ENCODE data around the gene GCG.

Gene GCG

GRCh38 chr2:162113088-162113775 lies 38.8 kb downstream of the GCG start:
- Histone ChIP-seq H3K4me3 (IDR thresholded peaks at IDR 0.05; ENCODE audit: insufficient read depth, low read depth, low read length) (no peak overlapping the region), H3K79me2 (ENCODE audit: insufficient read depth, low read depth) (no peaks in the 10 kb centered on the region), H3K27me3 (ENCODE audit: insufficient read depth, low read depth) (no peaks in the 10 kb centered on the region), H2AFZ (ENCODE audit: low read depth) (no peak overlapping the region), H3K27ac (no peak overlapping the region), H3K36me3 (ENCODE audit: insufficient read depth) (no peaks in the 10 kb centered on the region), H3K9ac (no peak overlapping the region), H3K4me1 (ENCODE audit: low read depth, poor library complexity, severe bottlenecking) (no peaks in the 10 kb centered on the region), H4K20me1 (ENCODE audit: insufficient read depth) (no peaks in the 10 kb centered on the region), H3K4me2 (no peak overlapping the region)
- no peak for TF ChIP-seq CTCF (conservative IDR thresholded peaks at IDR 0.05; ENCODE audit: low read depth, low read length)

GRCh38 chr2:162111958-162112850 lies 39.8 kb downstream of the GCG start:
- Histone ChIP-seq H3K79me2 (ENCODE audit: insufficient read depth, low read depth) (no peaks in the 10 kb centered on the region), H4K20me1 (ENCODE audit: insufficient read depth) (no peaks in the 10 kb centered on the region), H3K4me2 (no peak overlapping the region), H3K9ac (no peak overlapping the region), H3K36me3 (ENCODE audit: insufficient read depth) (no peaks in the 10 kb centered on the region), H3K27ac (no peak overlapping the region), H2AFZ (ENCODE audit: low read depth) (no peak overlapping the region), H3K4me3 (IDR thresholded peaks at IDR 0.05; ENCODE audit: insufficient read depth, low read depth, low read length) (no peak overlapping the region), H3K4me1 (ENCODE audit: low read depth, poor library complexity, severe bottlenecking) (no peaks in the 10 kb centered on the region), H3K27me3 (ENCODE audit: insufficient read depth, low read depth) (no peaks in the 10 kb centered on the region)
- TF ChIP-seq CTCF (conservative IDR thresholded peaks at IDR 0.05; ENCODE audit: low read depth, low read length): no peak

- Histone ChIP-seq H4K20me1 (ENCODE audit: insufficient read depth) (no peaks in the 10 kb centered on the region), H3K27ac (no peak overlapping the region), H3K4me2 (no peak overlapping the region), H3K9ac (no peak overlapping the region), H3K4me3 (IDR thresholded peaks at IDR 0.05; ENCODE audit: insufficient read depth, low read depth, low read length) (no peak overlapping the region), H3K4me1 (ENCODE audit: low read depth, poor library complexity, severe bottlenecking) (no peaks in the 10 kb centered on the region), H2AFZ (ENCODE audit: low read depth) (no peak overlapping the region), H3K36me3 (ENCODE audit: insufficient read depth) (no peaks in the 10 kb centered on the region), H3K27me3 (ENCODE audit: insufficient read depth, low read depth) (no peaks in the 10 kb centered on the region), H3K79me2 (ENCODE audit: insufficient read depth, low read depth) (no peaks in the 10 kb centered on the region)
- TF ChIP-seq CTCF (conservative IDR thresholded peaks at IDR 0.05; ENCODE audit: low read depth, low read length): no peak
These were observed 44.6 kb downstream of the GCG start for GRCh38 chr2:162107361-162107901.

- H3K79me2 ChIP-seq (ENCODE audit: insufficient read depth, low read depth): no peaks in the 10 kb centered on the region
- H3K27ac ChIP-seq: no peak overlapping the region
- no peaks in the 10 kb centered on the region for H3K27me3 ChIP-seq (ENCODE audit: insufficient read depth, low read depth)
- no peaks in the 10 kb centered on the region for H3K36me3 ChIP-seq (ENCODE audit: insufficient read depth)
- no peak overlapping the region for H3K9ac ChIP-seq
- TF ChIP-seq CTCF (conservative IDR thresholded peaks at IDR 0.05; ENCODE audit: low read depth, low read length): no peak
- no peak overlapping the region for H3K4me2 ChIP-seq
- H4K20me1 ChIP-seq (ENCODE audit: insufficient read depth): no peaks in the 10 kb centered on the region
- H3K4me3 ChIP-seq (IDR thresholded peaks at IDR 0.05; ENCODE audit: insufficient read depth, low read depth, low read length): no peak overlapping the region
- no peak overlapping the region for H2AFZ ChIP-seq (ENCODE audit: low read depth)
- H3K4me1 ChIP-seq (ENCODE audit: low read depth, poor library complexity, severe bottlenecking): no peaks in the 10 kb centered on the region
These were observed 45.3 kb downstream of the GCG start for GRCh38 chr2:162106746-162107145.

All from KMS-11 (cell line).